ENCODE data around the gene PGBD5. TPM values are rescaled to one million over a fixed set of nuclear protein-coding genes. Genes with fewer than 3 reads are reported as not detected.
"Not testable (repeated sequence)": the region's sequence is repeated elsewhere in the genome, so short reads cannot be mapped to it uniquely, and the experiment has no call there.

The PGBD5 gene
- polyA plus RNA-seq, 4 donors: 5.7 to 7.4 (median 6.9) TPM

- no peak for DNase-seq (ENCODE audit: low read depth in 4 of 4, low spot score in 2 of 4)
Measured at GRCh38 chr1:230425252-230426091, 660 bp downstream of the PGBD5 start.

- DNase-seq (ENCODE audit: low read depth in 4 of 4, low spot score in 2 of 4): no peak
Measured at GRCh38 chr1:230424391-230425251, 1.5 kb downstream of the PGBD5 start.

- no peak for DNase-seq (ENCODE audit: low read depth in 4 of 4, low spot score in 2 of 4)
Measured at GRCh38 chr1:230423951-230424350, 2.2 kb downstream of the PGBD5 start.

DNA sequence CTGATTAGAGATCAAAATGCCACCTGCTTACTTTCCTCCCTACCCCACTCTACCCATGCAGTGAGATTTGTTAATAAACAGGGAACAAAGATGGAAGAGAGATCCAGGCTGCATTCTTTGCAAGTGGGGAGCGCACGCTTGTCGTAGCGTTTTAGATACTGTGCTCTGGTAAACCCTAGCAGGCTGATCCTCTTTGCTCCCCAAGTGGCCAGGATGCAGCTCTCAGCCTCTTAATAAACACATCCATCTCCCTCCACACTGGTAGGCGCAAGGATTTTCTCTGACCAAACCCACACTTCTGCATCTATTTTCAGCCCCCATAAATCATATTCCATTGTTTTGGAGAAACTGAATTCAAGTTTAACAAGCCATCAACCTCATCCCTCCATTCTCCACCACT is 2.9 kb downstream of the PGBD5 start:
- DNase-seq (ENCODE audit: low read depth in 4 of 4, low spot score in 2 of 4): no peak

GRCh38 chr1:230422221-230422981 is 3.7 kb downstream of the PGBD5 start:
- DNase-seq (ENCODE audit: low read depth in 4 of 4, low spot score in 2 of 4): no peak

- no peak for DNase-seq (ENCODE audit: low read depth in 4 of 4, low spot score in 2 of 4)
Measured at GRCh38 chr1:230421481-230421880, 4.7 kb downstream of the PGBD5 start.

GRCh38 chr1:230420372-230420771 is 5.8 kb downstream of the PGBD5 start:
- not testable (repeated sequence) for DNase-seq (ENCODE audit: low read depth in 4 of 4, low spot score in 2 of 4)

GRCh38 chr1:230416430-230416829 is 9.7 kb downstream of the PGBD5 start:
- no peak for DNase-seq (ENCODE audit: low read depth in 4 of 4, low spot score in 2 of 4)

DNA sequence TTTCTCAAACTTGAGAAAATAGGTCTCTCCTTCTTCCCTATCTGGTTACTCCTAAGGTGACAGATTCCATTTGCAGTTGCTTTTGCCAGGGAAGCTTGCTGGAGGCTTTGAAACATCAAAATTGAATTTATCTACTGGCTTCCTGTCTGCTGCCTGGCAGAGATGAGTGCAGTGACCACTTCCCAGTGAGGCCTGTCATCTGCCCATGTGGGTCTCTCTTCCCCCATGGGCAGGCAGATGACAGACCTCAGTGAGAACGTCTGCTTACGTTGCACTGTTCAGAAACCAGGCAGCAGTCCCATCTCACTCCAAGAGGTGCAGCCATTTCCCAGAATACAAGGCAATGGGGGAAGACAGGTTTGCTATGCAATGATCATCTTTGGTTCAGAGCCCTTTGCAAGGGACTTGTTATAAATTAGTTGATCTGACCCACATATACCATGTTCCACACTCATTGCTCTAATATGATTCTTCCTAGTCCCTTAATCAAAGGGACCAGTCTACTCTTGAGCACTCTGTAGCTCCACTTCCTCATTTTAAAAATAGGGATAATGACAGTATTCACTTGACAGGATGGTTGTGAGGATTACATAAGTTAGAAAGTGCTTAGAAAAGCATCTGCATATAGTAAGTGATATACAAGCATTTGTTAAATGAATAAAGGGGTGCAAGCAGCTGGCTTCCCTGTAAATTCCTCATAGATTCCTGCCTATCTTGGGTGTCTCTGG is 10.6 kb downstream of the PGBD5 start:
- DNase-seq (ENCODE audit: low read depth in 4 of 4, low spot score in 2 of 4): no peak

- no peak for DNase-seq (ENCODE audit: low read depth in 4 of 4, low spot score in 2 of 4)
Measured at GRCh38 chr1:230414694-230415093, 11.4 kb downstream of the PGBD5 start.

DNA sequence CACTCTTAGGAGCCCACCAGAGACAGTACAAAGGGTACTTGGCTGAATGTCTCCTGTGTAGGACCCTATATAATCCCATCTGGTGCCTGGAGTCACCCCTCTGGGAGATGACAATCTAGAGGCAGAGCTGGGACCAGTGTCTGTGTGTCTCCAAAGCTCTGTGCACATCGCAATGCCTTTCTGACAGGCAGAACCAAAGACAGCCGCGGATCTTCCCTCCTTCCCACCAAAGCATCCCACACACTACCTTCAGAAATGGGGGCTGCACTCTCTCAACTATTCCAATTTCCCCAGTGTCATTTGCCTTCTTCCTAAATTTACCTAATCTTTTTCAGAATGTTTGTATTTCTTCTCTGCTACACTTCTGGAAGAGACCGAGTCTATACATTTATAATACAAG is 12.0 kb downstream of the PGBD5 start:
- no peak for DNase-seq (ENCODE audit: low read depth in 4 of 4, low spot score in 2 of 4)

DNA sequence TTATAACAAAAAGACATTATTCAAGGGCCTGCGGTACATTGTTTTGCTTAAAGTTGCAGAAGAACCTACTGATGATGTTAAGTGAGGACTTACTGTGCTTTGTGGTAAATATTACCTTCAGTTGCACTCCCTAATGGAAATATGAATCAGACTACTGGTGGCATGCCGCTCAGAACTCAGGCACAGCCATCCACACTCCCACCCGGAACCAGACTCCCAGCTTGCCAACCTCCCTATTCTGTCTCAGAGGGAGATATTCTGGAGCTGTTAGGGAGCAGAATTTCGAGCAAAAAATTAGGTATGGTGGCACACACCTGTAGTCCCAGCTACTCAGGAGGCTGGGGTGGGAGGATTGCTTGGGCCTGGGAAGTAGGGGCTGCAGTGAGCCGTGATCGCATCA is 13.1 kb downstream of the PGBD5 start:
- no peak for DNase-seq (ENCODE audit: low read depth in 4 of 4, low spot score in 2 of 4)

DNA sequence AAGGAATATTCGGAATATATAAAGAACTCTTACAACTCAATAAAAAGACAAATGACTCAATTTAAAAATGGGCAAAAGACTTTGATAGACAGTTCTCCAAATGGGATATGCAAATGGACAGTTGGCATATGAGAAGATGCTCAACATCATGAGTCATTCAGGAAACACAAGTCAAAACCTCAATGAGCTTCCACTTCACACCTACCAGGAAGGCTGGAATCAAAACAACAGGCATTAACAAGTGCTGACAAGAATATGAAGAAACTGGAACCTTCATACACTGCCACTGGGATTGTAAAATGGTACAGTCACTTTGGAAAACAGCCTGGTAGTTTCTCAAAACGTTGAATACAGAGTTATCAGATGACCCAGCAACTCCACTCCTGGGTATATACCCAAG is 17.2 kb downstream of the PGBD5 start:
- no peak for DNase-seq (ENCODE audit: low read depth in 4 of 4, low spot score in 2 of 4)

DNA sequence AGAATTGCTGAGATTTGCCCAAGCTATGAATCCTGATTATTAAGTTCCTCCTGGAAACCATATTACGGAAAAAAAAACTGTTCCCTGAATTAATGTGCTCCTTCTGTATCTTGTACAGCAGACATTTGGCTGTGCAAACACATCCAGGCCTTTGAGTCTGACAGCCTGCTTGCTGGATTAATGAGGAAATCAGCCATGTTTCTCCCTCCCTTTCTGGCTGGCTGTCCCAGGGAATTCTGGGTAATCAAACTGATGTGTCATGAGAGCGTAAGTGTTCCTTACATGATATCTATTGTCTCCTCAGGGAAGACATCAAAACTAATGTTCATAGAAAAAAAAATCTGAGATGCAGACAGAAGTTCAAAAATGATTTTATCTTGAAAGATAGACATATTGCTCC is 18.8 kb downstream of the PGBD5 start:
- DNase-seq (ENCODE audit: low read depth in 4 of 4, low spot score in 2 of 4): no peak

- not testable (repeated sequence) for DNase-seq (ENCODE audit: low read depth in 4 of 4, low spot score in 2 of 4)
Measured at GRCh38 chr1:230406727-230407126, 19.4 kb downstream of the PGBD5 start.

- DNase-seq (ENCODE audit: low read depth in 4 of 4, low spot score in 2 of 4): no peak
Measured at GRCh38 chr1:230403442-230403841, 22.7 kb downstream of the PGBD5 start.

- no peak for DNase-seq (ENCODE audit: low read depth in 4 of 4, low spot score in 2 of 4)
Measured at GRCh38 chr1:230401763-230402294, 24.3 kb downstream of the PGBD5 start.

DNA sequence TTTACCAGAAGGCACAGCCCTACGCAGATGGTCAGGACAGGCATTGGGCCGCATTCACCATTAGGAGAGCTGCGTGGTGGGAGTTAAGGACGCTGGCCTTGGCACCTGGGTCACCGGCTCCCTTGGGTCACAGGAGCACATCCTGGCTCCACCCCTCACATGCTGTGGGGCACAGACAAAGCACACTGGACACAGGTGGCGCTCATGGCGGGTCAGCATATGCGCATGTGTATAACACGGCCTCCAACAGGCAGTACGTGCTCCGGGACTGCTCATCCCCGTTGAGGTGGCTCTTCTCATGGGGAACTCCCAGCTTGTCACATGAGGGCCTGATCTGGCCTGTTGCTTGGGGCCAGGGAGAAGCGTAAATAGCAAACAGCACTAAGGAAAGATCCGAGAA is 25.0 kb downstream of the PGBD5 start:
- DNase-seq (ENCODE audit: low read depth in 4 of 4, low spot score in 2 of 4): no peak

GRCh38 chr1:230400007-230400344 is 26.2 kb downstream of the PGBD5 start:
- no peak for DNase-seq (ENCODE audit: low read depth in 4 of 4, low spot score in 2 of 4)

DNA sequence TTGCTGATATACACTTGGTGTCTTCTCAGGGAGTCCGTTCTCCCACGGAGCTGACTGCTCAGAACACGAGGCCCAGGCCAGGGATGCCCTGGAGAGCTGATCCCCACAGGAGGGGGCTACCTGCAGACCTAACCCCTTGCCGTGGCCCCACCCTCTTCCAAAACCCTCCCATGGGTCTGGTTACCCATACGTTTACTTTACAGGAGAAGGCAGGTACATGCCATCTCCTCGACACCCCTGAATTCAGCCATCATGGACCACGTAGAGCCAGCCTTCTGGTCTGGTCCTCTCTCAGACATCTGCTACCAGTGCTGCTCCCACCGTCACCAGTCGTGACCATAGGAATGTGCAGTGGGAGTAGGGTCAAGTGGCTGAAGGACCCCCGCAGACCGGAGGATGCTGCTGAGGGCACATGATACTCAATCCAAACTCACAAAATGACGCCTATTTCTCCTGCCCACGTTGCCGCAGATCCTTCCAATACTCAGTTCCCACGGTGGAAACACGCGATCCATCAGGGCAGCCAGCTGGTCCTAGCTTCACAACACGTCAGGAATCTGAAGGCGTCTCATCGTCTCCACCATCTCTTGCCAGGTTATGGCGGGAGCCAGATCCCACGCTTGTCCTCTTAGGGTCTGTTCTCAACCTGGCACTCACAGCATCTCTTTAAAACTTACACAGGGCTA is 26.7 kb downstream of the PGBD5 start:
- no peak for DNase-seq (ENCODE audit: low read depth in 4 of 4, low spot score in 2 of 4)

Measured in left renal cortex interstitium (tissue), 4 donors.